ENCODE results near the gene PALS2. TPM values are rescaled to one million over a fixed set of nuclear protein-coding genes. Genes with fewer than 3 reads are reported as not detected.

Gene PALS2
- total and polyA plus RNA-seq, 7 experiments from 2014 or later, result 14.7 to 58.4 (median 24.6) TPM

GRCh38 chr7:24611130-24611529 is 37.9 kb downstream of the PALS2 start:
- H3K4me3 Mint-ChIP-seq, result no peak overlapping the region
- ChIA-PET CTCF (no interaction called here), POLR2A (no interaction called here)
- H3K36me3 Mint-ChIP-seq, result peaks cover 10 to 34% (median 23%) of the 10 kb centered on the region in 5 donors
- no peaks in the 10 kb centered on the region for H3K27me3 Mint-ChIP-seq
- DNase-seq (no peak), ATAC-seq (no peak)
- H3K4me1 ChIP-seq (ENCODE audit: control insufficient read depth in 2 of 2, insufficient read depth in 2 of 2, low read length in 2 of 2), result no peaks in the 10 kb centered on the region
- peaks cover 6 to 52% (median 38%) of the 10 kb centered on the region in 7 donors for H3K4me1 Mint-ChIP-seq
- peaks cover 3 to 29% (median 12%) of the 10 kb centered on the region in 11 donors for H3K9me3 Mint-ChIP-seq
- intact Hi-C loops (cut with micrococcal nuclease), result loop anchor here in 1 of 2 donors (2.0 kb wide), 1 partner anchor 14 kb away; no protein-coding TSS in a partner anchor
- no peak overlapping the region for H3K27ac ChIP-seq (ENCODE audit: low read depth, low read length)
- H3K27me3 ChIP-seq (ENCODE audit: control insufficient read depth in 2 of 2, insufficient read depth in 2 of 2, low read length in 2 of 2), result no peaks in the 10 kb centered on the region
- no peak overlapping the region for H3K27ac Mint-ChIP-seq
- peaks cover 0 to 4% (median 0%) of the 10 kb centered on the region in 3 experiments for H3K9me3 ChIP-seq (ENCODE audit: control insufficient read depth in 2 of 3, low read length in 3 of 3)
- H3K36me3 ChIP-seq (ENCODE audit: control insufficient read depth in 2 of 3, insufficient read depth in 3 of 3, low read length in 3 of 3), result no peaks in the 10 kb centered on the region
- no peak overlapping the region for H3K4me3 ChIP-seq (ENCODE audit: low read length)

- CTCF ChIA-PET, result interaction anchor here (0.5 kb wide), 1 partner anchor 1090 kb away, joined by 3 read pairs; no protein-coding TSS in a partner anchor
- intact Hi-C loops (cut with micrococcal nuclease), result no loop called here
- POLR2A ChIA-PET, result no interaction called here
- no peaks in the 10 kb centered on the region for H3K4me1 ChIP-seq (ENCODE audit: control insufficient read depth in 2 of 2, insufficient read depth in 2 of 2, low read length in 2 of 2)
- H3K4me3 ChIP-seq (ENCODE audit: low read length), result no peak overlapping the region
- no peaks in the 10 kb centered on the region for H3K36me3 ChIP-seq (ENCODE audit: control insufficient read depth in 2 of 3, insufficient read depth in 3 of 3, low read length in 3 of 3)
- no peak overlapping the region for H3K27ac ChIP-seq (ENCODE audit: low read depth, low read length)
- Mint-ChIP-seq H3K27ac (no peak overlapping the region), H3K9me3 (peaks cover 5 to 71% (median 26%) of the 10 kb centered on the region in 11 donors), H3K36me3 (peaks cover 16 to 49% (median 45%) of the 10 kb centered on the region in 5 donors), H3K4me3 (no peak overlapping the region), H3K4me1 (peaks cover 0 to 35% (median 30%) of the 10 kb centered on the region in 7 donors), H3K27me3 (no peaks in the 10 kb centered on the region)
- H3K9me3 ChIP-seq (ENCODE audit: control insufficient read depth in 2 of 3, low read length in 3 of 3), result peaks cover 0 to 7% (median 6%) of the 10 kb centered on the region in 3 experiments
- H3K27me3 ChIP-seq (ENCODE audit: control insufficient read depth in 2 of 2, insufficient read depth in 2 of 2, low read length in 2 of 2), result no peaks in the 10 kb centered on the region
- DNase-seq, result no peak
- no peak for ATAC-seq
Measured at GRCh38 chr7:24617957-24618616, 44.8 kb downstream of the PALS2 start.

DNA sequence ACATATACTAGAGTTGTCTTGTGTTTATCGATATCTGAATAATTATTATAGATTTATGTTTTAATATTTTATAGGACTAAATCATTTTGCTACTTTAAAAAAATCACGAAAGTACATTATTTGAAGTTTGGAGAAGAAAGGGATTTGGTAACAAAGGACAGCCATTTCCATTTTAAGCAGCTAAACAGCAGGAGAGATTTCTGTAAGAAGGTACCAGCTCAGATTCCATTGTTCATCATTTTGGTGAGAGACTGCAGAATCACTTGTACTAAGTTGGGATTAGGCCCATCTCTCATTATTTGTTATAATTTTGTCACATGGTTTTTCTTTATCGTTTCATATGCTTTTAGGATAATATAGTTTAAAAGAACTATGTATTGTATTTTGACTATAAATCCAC is 46.7 kb downstream of the PALS2 start:
- Mint-ChIP-seq H3K27me3 (no peaks in the 10 kb centered on the region), H3K9me3 (peaks cover 5 to 55% (median 25%) of the 10 kb centered on the region in 11 donors), H3K27ac (no peak overlapping the region), H3K4me1 (peaks cover 0 to 47% (median 40%) of the 10 kb centered on the region in 7 donors), H3K4me3 (no peak overlapping the region), H3K36me3 (peaks cover 11 to 44% (median 41%) of the 10 kb centered on the region in 5 donors)
- H3K9me3 ChIP-seq (ENCODE audit: control insufficient read depth in 2 of 3, low read length in 3 of 3), result peaks cover 0 to 7% (median 6%) of the 10 kb centered on the region in 3 experiments
- no peaks in the 10 kb centered on the region for H3K4me1 ChIP-seq (ENCODE audit: control insufficient read depth in 2 of 2, insufficient read depth in 2 of 2, low read length in 2 of 2)
- DNase-seq (no peak), ATAC-seq (no peak)
- CTCF ChIA-PET, result no interaction called here
- POLR2A ChIA-PET, result no interaction called here
- intact Hi-C loops (cut with micrococcal nuclease), result no loop called here
- H3K27ac ChIP-seq (ENCODE audit: low read depth, low read length), result no peak overlapping the region
- H3K27me3 ChIP-seq (ENCODE audit: control insufficient read depth in 2 of 2, insufficient read depth in 2 of 2, low read length in 2 of 2), result no peaks in the 10 kb centered on the region
- H3K4me3 ChIP-seq (ENCODE audit: low read length), result no peak overlapping the region
- H3K36me3 ChIP-seq (ENCODE audit: control insufficient read depth in 2 of 3, insufficient read depth in 3 of 3, low read length in 3 of 3), result no peaks in the 10 kb centered on the region

GRCh38 chr7:24622646-24623182 is 49.5 kb downstream of the PALS2 start:
- Mint-ChIP-seq H3K27me3 (no peaks in the 10 kb centered on the region), H3K36me3 (peaks cover 15 to 48% (median 43%) of the 10 kb centered on the region in 5 donors), H3K4me3 (peak overlapping the region in 3 of 10 donors; percentile 9 to 28 (median 9)), H3K27ac (no peak overlapping the region), H3K9me3 (peaks cover 4 to 39% (median 18%) of the 10 kb centered on the region in 11 donors), H3K4me1 (peaks cover 0 to 47% (median 34%) of the 10 kb centered on the region in 7 donors)
- Histone ChIP-seq H3K27ac (ENCODE audit: low read depth, low read length) (no peak overlapping the region), H3K9me3 (ENCODE audit: control insufficient read depth in 2 of 3, low read length in 3 of 3) (no peaks in the 10 kb centered on the region), H3K4me3 (ENCODE audit: low read length) (no peak overlapping the region), H3K4me1 (ENCODE audit: control insufficient read depth in 2 of 2, insufficient read depth in 2 of 2, low read length in 2 of 2) (no peaks in the 10 kb centered on the region), H3K36me3 (ENCODE audit: control insufficient read depth in 2 of 3, insufficient read depth in 3 of 3, low read length in 3 of 3) (no peaks in the 10 kb centered on the region), H3K27me3 (ENCODE audit: control insufficient read depth in 2 of 2, insufficient read depth in 2 of 2, low read length in 2 of 2) (no peaks in the 10 kb centered on the region)
- ATAC-seq (no peak), DNase-seq (no peak)
- ChIA-PET CTCF (no interaction called here), POLR2A (no interaction called here)
- intact Hi-C loops (cut with micrococcal nuclease), result no loop called here

Other genes with a start within 250 kb of the PALS2 start
- gene GSDME, start 184.0 kb downstream of the PALS2 start, total RNA-seq, result 1 to 10 TPM in 2 of 5 experiments, under 1 TPM in 3; 0.42 to 5.0 (median 0.92) TPM
- under 1 TPM in 1 of 2 donors, not detected in 1; 0.41 TPM for gene GSDME, start 184.0 kb downstream of the PALS2 start, polyA plus RNA-seq